Right ventricle myocardium superior (tissue), 1 donor: ENCODE measurements around the gene ATMIN. TPM values are rescaled to one million over a fixed set of nuclear protein-coding genes. Genes with fewer than 3 reads are reported as not detected.

ENCODE experiments used
- ATAC-seq: fragments of 200-7000 bp; cut with Tn5 transposase; one replicate; pipeline ENCODE4 v1.9.1; 2020; ENCODE audit warnings: mild to moderate bottlenecking; ENCODE audit not compliant: poor library complexity
- DNase-seq: peaks from one replicate; pipeline ENCODE4 v3.0.0-alpha.2; 2020
- intact Hi-C: fragments of 100-400 bp; cut with DNase I; formaldehyde crosslinking; loops from one replicate; pipeline ENCODE4 v1.11.2; 2022
- total RNA-seq: library from RNA; stranded (reverse); fragmentation: NEBNext Ultra II Directional; extraction: Animal tissue kit (Norgen Biotek cat#: 25700); gene quantifications from one replicate; pipeline ENCODE4 v1.2.1, GENCODE V29; 2021
- donor health status: DM: no; HTN: yes; CAD: no; lungs with severe emphysema.

Gene ATMIN
- total RNA-seq, 1 donor from 2014 or later: 20.5 TPM

- ATAC-seq (no peak), DNase-seq (no peak)
- intact Hi-C loops: no loop called here
Measured at GRCh38 chr16:81003610-81004460, 31.8 kb upstream of the ATMIN start.

DNA sequence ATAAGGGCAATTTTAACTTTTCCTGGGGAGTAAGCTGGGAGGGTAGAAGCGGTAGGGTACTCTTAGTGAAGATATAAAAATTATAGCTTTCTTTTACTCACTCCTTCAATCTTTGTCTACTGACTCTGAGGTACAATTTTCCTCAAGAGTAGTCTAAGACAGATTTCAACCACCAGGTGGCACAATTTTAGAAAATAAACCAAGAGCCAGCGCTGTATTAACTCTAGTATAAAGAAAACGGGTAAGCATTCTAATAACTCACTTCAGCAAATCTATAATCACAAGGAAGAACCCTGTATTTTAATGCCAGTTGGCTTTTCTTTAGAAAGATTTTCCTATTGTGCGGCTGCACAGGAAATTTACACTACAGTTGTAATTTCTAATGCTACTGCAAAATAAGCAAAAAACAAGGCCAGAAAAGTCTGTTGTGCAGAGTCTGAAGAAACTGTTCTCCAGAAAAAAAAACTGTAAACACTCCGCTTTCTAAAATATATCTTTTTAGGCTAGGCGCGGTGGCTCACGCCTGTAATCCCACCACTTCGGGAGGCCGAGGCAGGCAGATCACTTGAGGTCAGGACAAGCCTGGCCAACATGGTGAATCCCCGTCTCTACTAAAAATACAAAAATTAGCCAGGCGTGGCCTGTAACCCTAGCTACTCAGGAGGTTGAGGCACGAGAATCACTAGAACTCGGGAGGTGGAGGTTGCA, 30.8 kb upstream of the ATMIN start:
- DNase-seq (no peak), ATAC-seq (no peak)
- intact Hi-C loops: no loop called here

DNA sequence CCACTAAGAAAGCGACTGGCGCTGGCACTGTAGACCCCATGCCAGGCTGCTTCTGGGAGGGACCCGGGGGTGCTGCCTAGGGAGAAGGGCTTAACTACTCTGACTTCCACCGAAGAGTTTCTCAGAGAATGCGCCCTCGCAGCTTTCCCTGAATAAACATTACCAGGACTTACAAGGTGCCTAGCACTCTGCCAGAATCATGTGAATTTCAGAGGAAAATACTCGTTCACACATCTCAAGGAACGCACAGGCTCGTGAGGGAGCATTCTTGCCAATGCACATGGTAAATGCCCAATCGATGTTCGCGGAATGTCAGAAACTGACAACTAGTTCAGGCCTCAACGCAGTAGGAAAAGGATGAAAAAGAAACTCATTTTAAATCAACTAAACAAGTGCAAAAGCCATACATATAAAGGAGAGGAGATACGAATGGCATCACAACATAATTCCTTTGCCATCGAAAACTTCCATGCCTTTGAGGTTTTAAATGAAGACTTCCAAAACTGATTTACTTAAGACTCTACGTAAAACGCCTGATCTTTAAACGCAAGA, 30.0 kb upstream of the ATMIN start:
- intact Hi-C loops: no loop called here
- ATAC-seq (no peak), DNase-seq (no peak)

GRCh38 chr16:81006211-81006812, 29.3 kb upstream of the ATMIN start:
- peak; percentile 89 for DNase-seq
- intact Hi-C loops: no loop called here
- ATAC-seq: peak; percentile 67

DNA sequence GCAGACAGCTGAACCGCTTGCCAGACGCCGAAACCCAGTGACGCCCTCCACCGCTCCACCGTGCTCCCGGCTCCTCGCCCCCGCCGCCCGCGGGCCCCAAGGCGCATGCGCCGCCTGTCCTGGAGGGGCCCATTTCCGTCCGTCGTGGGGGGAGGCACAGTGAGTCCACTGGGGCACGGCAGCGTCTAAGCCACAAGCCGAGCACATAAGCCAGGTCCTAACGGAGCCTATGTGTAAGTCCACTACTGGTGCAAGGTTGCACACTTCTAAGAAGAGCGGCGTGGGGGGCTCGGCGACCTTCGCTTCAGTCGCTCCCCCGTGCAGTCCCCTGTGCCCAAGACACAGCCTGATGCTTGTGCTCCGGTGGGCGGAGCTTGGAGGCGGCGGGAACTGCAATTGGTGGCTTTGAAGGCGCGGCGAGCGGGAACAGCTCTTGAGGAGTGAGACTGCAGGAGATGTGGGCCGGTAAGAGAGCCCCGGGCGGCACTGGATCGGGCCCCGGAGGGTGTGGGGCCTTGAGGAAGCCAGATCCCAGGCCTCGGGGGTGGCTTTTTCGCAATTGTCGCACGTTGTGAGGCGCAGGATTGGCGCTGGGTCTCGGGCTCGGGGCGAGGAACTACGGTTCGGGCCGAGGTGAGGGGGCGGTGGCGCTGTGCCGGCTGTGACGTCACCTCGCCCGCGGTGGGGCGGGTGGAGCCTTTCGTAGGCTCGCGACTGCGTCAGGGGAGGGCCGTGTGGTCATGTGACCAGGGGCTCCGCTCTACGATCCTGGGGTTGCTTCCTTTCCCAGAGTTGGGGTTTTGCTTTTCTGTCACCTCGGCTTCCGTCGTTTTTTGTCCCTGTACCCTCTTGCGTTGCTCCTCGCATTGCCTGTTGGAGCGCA, 28.6 kb upstream of the ATMIN start, which contains the start of the genes CENPN and CMC2:
CENPN (plus strand) TSS at position 402 of the 883 bp plus-strand sequence. CDS start 4,726 bp downstream, outside the sequence.
CMC2 (minus strand) TSS at position 73 of the 883 bp plus-strand sequence. CDS start 9,491 bp downstream, outside the sequence.
- DNase-seq (peak; percentile 100), ATAC-seq (peak; percentile 97)
- intact Hi-C loops: no loop called here

DNA sequence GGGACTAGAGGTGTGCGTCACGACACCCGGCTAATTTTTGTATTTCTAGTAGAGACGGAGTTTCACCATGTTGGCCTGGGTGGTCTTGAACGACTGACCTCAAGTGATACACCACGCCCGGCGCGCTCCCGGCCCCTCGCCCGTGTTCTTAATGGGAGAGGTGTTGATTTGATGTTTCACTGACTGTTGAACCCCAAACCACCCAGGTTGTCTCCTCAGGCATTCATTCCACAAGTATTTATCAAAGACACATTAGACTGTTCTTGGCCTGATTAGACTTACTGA, 27.2 kb upstream of the ATMIN start:
- intact Hi-C loops: no loop called here
- DNase-seq (no peak), ATAC-seq (no peak)

DNA sequence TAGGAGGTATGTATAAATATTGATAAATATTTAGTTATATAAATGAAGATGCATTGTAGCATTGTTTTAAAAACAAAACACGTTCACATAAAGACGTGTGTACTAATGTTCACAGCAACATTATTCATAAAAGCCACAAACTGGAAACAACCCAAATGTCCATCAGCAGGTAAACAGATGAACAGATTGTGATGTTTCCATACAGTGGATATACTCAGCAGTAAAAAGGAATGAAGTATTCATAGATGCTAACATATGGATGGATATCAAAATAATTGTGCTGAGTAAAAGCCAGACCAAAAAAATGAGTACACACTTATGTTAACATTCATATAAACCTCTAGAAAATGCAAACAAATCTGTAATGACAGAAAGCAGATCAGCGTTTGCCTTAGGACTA, 22.7 kb upstream of the ATMIN start:
- intact Hi-C loops: no loop called here
- ATAC-seq (no peak), DNase-seq (no peak)

DNA sequence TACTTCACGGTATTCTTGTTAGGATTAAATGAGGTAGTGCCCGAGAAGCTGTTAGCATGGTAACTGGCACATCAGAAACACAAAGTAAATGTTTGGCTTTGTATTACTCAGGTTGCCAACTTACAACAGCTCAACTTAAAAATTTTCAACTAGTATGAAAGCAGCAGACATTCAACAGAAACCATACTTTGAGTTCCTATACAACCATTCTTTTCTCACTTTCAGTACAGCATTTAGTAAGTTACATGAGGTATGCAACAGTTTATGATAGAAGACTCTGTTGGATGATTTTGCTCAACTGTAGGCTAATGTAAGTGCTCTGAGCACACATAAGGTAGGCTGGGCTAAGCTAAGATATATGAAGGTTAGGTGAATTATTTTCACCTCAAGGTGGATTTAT, 21.0 kb upstream of the ATMIN start:
- intact Hi-C loops: no loop called here
- DNase-seq: no peak
- no peak for ATAC-seq

DNA sequence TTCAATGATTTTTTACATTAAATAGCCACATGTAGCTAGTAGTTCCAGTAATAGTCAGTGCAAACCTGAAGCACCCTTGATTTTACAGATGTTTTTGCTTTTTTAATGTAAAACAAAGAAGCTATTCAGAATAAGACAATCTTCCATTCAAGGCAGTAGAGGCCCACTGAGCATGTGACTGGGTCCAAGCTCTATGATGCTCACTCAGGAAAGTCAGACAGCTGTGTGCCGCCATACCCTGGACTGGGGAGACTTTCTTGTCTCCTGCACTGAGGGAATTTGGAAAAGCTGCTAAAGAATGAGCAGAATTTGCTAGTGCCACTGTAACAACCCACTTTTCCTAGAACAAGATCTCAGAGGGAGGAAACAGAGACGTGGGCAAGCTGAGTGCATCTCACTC, 17.1 kb upstream of the ATMIN start:
- DNase-seq: no peak
- no peak for ATAC-seq
- intact Hi-C loops: no loop called here

DNA sequence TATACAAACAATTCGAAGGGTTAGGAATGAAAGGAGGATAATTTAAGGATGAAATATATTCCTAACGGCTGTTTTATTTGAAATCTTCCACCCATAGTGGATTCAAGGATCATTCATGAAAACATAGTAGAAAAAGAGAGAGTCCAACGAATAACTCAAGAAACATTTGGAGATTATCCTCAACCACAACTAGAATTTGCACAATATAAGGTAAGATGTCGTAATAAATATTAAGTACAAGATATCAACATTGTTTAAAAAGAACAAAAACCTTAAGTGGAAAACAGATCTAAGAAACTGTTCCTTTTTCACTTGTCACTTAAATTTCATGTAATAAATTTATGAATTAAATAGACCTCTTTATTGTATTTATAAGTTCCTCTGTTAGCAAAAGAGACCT, 9.2 kb upstream of the ATMIN start:
- DNase-seq: no peak
- intact Hi-C loops: no loop called here
- no peak for ATAC-seq

DNA sequence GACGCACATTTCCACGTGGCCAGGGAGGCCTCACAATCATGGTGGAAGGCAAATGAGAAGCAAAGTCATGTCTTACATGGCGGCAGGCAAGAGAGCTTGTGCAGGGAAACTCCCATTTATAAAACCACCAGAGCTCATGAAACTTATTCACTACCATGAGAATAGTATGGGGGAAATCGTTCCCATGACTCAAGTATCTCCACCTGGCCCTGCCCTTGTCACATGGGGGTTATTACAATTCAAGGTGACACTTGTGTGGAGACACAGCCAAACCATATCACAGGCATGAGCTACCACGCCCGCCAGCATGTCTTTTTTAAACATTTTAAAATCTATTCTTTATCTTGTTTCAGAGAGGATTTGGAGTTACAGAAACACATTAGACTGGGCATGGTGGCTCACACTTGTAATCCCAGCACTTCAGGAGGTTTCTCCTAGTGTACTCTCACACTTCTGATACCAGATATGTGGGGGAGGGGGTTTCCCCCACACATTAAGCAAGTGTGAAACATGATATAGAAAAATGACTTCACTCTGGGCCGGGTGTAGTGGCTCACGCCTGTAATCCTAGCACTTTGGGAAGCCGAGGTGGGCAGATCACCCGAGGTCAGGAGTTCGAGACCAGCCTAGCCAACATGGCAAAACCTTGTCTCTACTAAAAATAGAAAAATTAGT, 5.6 kb upstream of the ATMIN start:
- no peak for ATAC-seq
- intact Hi-C loops: no loop called here
- no peak for DNase-seq

- DNase-seq (peak; percentile 59), ATAC-seq (peak; percentile 35)
- intact Hi-C loops: no loop called here
Measured at GRCh38 chr16:81035975-81036750, 521 bp downstream of the ATMIN start.

- no peak for ATAC-seq
- no peak for DNase-seq
- intact Hi-C loops: no loop called here
Measured at GRCh38 chr16:81036751-81037350, 1.2 kb downstream of the ATMIN start.

DNA sequence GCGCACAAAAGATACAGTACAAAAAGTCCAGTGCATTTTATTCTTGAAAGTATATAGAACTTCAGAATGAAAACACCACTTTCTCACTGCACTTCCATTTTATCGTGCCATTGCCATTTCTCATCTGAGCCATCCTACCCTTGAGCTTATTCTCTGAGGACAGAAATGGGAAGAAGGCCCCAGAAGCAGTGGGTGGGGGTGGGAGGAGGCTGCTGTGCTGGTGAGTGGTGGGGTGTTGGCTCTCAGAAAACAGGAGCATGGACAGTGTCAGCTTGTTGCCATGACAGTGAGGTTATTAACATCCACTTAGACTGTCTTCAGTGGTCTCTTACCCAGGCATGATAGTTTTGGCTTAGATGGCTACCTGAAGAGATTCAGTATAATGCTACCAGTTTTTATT, 4.5 kb downstream of the ATMIN start:
- no peak for ATAC-seq
- intact Hi-C loops: no loop called here

DNA sequence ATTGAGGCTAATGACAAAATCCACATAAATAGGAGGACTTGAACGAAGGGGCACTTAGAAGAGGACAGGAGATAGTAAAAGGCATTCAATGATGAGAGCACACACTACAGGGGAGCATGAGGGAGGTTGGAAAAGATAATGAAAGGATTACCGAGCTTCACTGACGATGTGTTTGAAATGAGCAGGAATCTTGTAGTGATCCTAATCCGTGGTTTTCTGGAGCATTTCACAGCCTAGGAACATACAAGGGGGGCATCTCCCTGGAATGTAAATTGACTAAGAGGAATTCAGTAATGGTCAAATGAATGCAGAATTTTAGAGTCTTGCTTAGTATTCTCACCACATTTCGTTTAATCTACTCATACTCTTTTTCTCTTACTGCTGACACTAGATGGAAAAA, 5.2 kb downstream of the ATMIN start:
- DNase-seq (no peak), ATAC-seq (no peak)
- intact Hi-C loops: no loop called here

More for the DNA sequence above, 4.5 kb downstream of the ATMIN start:
- no peak for DNase-seq

GRCh38 chr16:81041696-81042095, 6.1 kb downstream of the ATMIN start:
- DNase-seq (no peak), ATAC-seq (no peak)
- intact Hi-C loops: no loop called here

- intact Hi-C loops: no loop called here
- ATAC-seq (no peak), DNase-seq (no peak)
Measured at GRCh38 chr16:81042821-81043220, 7.2 kb downstream of the ATMIN start.
